Pancreas (tissue), 10 donors: ENCODE measurements around the gene MSI2. TPM values are rescaled to one million over a fixed set of nuclear protein-coding genes. Genes with fewer than 3 reads are reported as not detected.

Experiments used
- ATAC-seq, 4 donors: fragments of 200-7000 bp; cut with Tn5 transposase; one replicate each; pipeline versions ENCODE4 v1.8.0 to v1.9.1; 2020; ENCODE audit warnings: mild to moderate bottlenecking in 4 of 4, moderate library complexity in 4 of 4
- DNase-seq, 6 donors: peaks; one replicate each; pipeline ENCODE4 v3.0.0-alpha.2; 2020
- FAIRE-seq: peaks from 2 replicates; lab custom pipeline; 2012; peaks lifted over from hg19 to GRCh38; lab: Jason Lieb, UNC
- H3K27ac ChIP-seq, 4 donors: fragments of 200-600 bp; sonication (generic); 1 replicate in 3 of 4; 2 replicates in 1 of 4; pipeline versions ENCODE4 v1.5.0 to v1.8.0; 2020
- H3K27me3 ChIP-seq, 4 donors: fragments of 200-600 bp; one replicate each; pipeline ENCODE4 v1.8.0; 2021
- H3K36me3 ChIP-seq, 3 donors: fragments of 200-600 bp; sonication (generic) in 1 of 3; one replicate each; pipeline versions ENCODE4 v1.5.0 to v1.8.0; 2020 to 2021
- H3K4me1 ChIP-seq, 3 donors: fragments of 200-600 bp; one replicate each; pipeline ENCODE4 v1.8.0; 2021
- H3K4me3 ChIP-seq, 4 donors: fragments of 200-600 bp; sonication (generic) in 2 of 4; one replicate each; pipeline versions ENCODE4 v1.5.0 to v1.8.0; 2020 to 2021
- H3K9me3 ChIP-seq, 4 donors: fragments of 200-600 bp; one replicate each; pipeline ENCODE4 v1.8.0; 2021
- WGBS, 2 donors: extraction: QIAGEN DNeasy Blood & Tissue Kit; methylation state at CpG; one replicate each; pipeline ENCODE4 v1.1.7; 2013; 5-methylcytosine and 5-hydroxymethylcytosine counted together
- intact Hi-C, 3 donors: fragments of 100-400 bp; cut with DNase I; formaldehyde crosslinking; loops; one replicate each; pipeline versions ENCODE4 v1.11.1 to v1.14.2; 2022
- polyA plus RNA-seq, 2 donors: library from polyadenylated mRNA; stranded (reverse); fragments of 200-250 nt; gene quantifications; one replicate each; pipeline ENCODE4 v1.2.3, GENCODE V29; 2013
- total RNA-seq, 6 donors: library from RNA; stranded (reverse); fragmentation: NEBNext Ultra II Directional in 4 of 6; extraction: Animal tissue kit (Norgen Biotek cat#: 25700) in 4 of 6; gene quantifications; one replicate each; pipeline versions ENCODE4 v1.2.1 to v1.2.4, GENCODE V29; 2021 to 2023
- TF ChIP-seq, protein P1 (sequence below), 4 donors: fragments of 200-600 bp; sonication (generic) in 3 of 4; IDR thresholded peaks; one replicate each; pipeline versions ENCODE4 v1.5.0 to v1.8.0; 2021; ENCODE audit warnings: antibody characterized with exemption in 4 of 4
- donor health status: healthy with polysubstance abuse.
- donor health status: DM: no; HTN: no; CAD: no; lungs with moderate emphysema.
- donor health status: DM: no; HTN: no; CAD: no.
- donor health status: control.
- donor health status: control.
- donor health status: Bipolar disorder and iron deficiency.
- donor health status: DM: yes; HTN: yes; CAD: no.
- donor health status: DM: no; HTN: no; CAD: no.
- donor health status: DM: no; HTN: no; CAD: no.
- donor health status: DM: yes; HTN: yes; CAD: no.

MSI2 gene
- total and polyA plus RNA-seq, 8 donors: 10.4 to 48.9 (median 30.1) TPM

DNA sequence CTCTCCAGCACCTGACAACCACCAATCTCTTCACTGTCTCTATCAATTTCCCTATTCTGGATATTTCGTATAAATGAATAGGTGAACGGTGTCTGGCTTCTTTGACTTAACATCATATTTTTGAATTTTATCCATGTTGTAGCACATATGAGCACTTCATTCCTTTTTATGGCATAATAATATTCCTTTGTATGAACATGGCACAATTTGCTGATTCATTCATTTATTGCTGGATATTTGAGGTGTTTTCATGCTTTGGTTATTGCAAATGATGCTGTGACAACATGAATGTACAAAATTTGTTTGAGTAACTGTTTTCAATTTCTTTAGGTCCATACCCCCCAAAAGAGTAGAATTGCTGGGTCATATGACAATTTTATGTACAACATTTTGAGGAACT lies 476.8 kb downstream of the MSI2 start:
- no peak overlapping the region for H3K4me3 ChIP-seq
- intact Hi-C loops: no loop called here
- no peak for FAIRE-seq
- H3K27me3 ChIP-seq: no peaks in the 10 kb centered on the region
- no peak overlapping the region for H3K27ac ChIP-seq
- no peaks in the 10 kb centered on the region for H3K9me3 ChIP-seq
- WGBS, 2 donors: 96 to 98% methylated on average over 2 of the region's 2 CpGs
- DNase-seq: no peak
- no peak for ATAC-seq
- H3K4me1 ChIP-seq: no peaks in the 10 kb centered on the region
- TF ChIP-seq, protein P1, sequence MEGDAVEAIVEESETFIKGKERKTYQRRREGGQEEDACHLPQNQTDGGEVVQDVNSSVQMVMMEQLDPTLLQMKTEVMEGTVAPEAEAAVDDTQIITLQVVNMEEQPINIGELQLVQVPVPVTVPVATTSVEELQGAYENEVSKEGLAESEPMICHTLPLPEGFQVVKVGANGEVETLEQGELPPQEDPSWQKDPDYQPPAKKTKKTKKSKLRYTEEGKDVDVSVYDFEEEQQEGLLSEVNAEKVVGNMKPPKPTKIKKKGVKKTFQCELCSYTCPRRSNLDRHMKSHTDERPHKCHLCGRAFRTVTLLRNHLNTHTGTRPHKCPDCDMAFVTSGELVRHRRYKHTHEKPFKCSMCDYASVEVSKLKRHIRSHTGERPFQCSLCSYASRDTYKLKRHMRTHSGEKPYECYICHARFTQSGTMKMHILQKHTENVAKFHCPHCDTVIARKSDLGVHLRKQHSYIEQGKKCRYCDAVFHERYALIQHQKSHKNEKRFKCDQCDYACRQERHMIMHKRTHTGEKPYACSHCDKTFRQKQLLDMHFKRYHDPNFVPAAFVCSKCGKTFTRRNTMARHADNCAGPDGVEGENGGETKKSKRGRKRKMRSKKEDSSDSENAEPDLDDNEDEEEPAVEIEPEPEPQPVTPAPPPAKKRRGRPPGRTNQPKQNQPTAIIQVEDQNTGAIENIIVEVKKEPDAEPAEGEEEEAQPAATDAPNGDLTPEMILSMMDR (IDR thresholded peaks at IDR 0.05): no peak
- H3K36me3 ChIP-seq: no peaks in the 10 kb centered on the region

Other genes with a start within 250 kb of the MSI2 start
- gene AKAP1, start 171.3 kb upstream of the MSI2 start, total RNA-seq: 10 to 100 TPM; 13.9 to 23.8 (median 18.0) TPM
- gene AKAP1, start 171.3 kb upstream of the MSI2 start, polyA plus RNA-seq: 10 to 100 TPM in 1 of 2 donors, 1 to 10 TPM in 1; 9.8 to 12.8 TPM